GM13976 (cell line): ENCODE results near the gene KCNJ11.

ENCODE experiments used
- DNase-seq: peaks from one replicate; pipeline ENCODE4 v3.0.0; 2012; ENCODE audit warnings: low spot score
- in situ Hi-C: fragments of 300-500 bp; cut with MboI; formaldehyde crosslinking; loops from one replicate; pipeline ENCODE4 v1.12.0; 2022; ENCODE audit warnings: low sequenced_read_pairs, mixed read lengths, inconsistent platforms; ENCODE audit not compliant: unreplicated experiment
- TF ChIP-seq, protein P1 (sequence below): IDR thresholded peaks from 2 replicates; pipeline ENCODE4 v1.5.1; 2012; ENCODE audit warnings: borderline replicate concordance, mild to moderate bottlenecking; ENCODE audit not compliant: insufficient read depth; ENCODE audit errors: extremely low read depth, missing control alignments, control extremely low read depth

KCNJ11 gene

DNA sequence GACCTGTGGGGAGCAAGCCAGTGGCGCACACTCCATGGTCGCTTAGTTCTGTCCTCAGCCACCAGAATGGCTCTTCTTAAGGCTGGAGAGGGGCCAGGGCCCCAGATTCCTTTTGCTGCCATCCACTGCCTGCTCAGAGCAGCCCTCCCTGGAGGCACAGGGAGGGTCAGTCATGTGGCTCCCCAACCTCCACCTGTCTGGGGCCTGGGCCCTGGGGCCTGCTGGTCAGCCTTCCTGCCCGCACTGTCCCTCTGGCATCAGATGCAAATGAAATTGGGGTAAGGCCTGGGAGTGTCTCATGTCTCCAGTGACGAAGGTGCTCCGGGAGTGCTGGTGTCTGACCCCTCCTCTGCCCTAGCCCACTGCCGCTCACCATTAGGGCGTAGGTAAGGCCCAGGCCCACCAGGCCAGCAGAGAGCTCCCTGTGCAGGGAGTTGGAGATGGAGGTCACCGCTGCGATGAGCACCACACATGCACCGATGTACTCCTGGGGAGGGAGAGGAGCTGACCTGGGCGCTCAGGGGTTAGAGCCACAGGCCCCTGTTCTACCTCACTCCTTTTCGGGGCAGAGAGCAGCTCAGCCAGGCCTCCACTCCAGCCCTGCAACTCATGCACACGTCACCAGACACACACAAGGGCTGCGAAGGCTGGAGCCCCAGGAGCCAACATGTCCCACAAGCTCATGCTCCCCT lies 9.0 kb upstream of the KCNJ11 start:
- peak; percentile 12 for DNase-seq
- TF ChIP-seq, protein P1, sequence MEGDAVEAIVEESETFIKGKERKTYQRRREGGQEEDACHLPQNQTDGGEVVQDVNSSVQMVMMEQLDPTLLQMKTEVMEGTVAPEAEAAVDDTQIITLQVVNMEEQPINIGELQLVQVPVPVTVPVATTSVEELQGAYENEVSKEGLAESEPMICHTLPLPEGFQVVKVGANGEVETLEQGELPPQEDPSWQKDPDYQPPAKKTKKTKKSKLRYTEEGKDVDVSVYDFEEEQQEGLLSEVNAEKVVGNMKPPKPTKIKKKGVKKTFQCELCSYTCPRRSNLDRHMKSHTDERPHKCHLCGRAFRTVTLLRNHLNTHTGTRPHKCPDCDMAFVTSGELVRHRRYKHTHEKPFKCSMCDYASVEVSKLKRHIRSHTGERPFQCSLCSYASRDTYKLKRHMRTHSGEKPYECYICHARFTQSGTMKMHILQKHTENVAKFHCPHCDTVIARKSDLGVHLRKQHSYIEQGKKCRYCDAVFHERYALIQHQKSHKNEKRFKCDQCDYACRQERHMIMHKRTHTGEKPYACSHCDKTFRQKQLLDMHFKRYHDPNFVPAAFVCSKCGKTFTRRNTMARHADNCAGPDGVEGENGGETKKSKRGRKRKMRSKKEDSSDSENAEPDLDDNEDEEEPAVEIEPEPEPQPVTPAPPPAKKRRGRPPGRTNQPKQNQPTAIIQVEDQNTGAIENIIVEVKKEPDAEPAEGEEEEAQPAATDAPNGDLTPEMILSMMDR: no peak
- in situ Hi-C loops: no loop called here

DNA sequence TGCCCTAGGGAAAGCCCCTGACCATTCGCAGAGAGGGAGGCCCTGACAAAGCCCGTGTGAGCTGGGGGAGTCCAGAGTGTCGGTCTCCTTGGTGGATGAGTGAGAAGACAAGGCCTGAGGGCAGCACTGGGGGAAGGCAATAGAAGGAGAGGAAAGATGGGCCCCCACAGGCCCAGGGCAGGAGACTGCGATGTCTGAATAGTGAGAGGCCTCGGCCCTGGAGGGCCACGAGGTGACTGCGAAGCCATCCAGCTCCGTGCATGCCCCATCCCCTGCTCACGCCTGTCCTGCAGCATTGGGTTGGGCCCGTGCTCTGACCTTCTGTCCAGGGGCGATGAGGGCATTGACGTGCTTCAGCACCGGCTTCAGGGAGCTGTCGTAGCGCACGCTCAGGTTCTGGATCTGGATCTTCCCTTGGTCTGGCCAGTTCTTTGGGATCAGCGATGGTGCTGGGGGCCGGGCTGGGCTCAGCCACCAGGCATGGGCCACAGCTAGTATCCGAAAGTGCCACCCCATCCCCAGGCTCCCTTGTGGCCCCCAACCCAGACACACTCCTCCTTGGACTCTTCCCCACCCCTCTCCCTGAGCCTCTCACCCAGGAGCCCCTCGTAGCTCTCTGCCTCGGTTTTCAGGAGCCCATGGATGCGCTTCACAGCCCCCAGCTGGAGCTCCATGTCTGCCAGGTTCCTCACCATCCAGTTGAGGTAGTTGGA lies 8.3 kb upstream of the KCNJ11 start:
- TF ChIP-seq, protein P1: no peak
- in situ Hi-C loops: no loop called here
- peak; percentile 20 for DNase-seq

DNA sequence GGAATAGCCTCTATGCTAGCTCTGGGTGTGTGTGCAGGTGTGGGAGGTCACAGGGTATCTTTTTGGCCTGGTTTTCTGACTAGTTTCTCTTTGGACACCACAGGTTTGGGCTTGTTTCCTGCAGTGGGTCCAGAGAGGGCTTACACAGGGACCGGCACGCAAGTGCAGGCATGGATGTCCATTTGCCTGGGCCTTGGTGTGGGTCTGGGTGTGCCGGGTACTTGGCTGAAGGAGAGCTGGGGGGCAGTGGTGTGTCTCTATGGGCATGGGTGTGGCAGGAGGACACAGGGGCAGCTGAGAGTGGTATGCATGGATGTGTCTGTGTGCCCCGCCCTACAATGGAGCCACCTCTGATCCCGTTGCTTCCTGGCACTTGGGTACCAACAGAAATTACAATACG lies 7.5 kb upstream of the KCNJ11 start:
- TF ChIP-seq, protein P1: no peak
- in situ Hi-C loops: no loop called here
- DNase-seq: peak; percentile 28

DNA sequence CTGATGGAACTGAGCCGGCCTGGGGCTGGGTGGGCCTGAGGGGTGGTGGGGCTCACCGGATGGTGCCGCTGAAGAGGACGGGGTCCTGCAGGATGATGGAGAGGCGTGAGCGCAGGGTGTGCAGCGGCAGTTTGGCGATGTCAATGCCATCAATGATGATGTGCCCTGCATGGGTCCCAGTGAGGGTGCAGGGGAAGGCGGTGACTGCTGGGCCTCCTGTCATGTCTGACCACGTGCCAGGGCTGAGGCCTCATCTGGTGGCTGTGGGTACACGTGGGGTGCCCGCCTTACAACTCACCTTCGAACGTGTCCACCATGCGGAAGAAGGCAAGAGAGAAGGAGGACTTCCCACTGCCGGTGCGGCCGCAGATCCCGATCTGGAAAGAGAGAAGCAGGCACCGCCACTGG lies 7.1 kb upstream of the KCNJ11 start:
- TF ChIP-seq, protein P1: no peak
- in situ Hi-C loops: no loop called here
- DNase-seq: no peak

DNA sequence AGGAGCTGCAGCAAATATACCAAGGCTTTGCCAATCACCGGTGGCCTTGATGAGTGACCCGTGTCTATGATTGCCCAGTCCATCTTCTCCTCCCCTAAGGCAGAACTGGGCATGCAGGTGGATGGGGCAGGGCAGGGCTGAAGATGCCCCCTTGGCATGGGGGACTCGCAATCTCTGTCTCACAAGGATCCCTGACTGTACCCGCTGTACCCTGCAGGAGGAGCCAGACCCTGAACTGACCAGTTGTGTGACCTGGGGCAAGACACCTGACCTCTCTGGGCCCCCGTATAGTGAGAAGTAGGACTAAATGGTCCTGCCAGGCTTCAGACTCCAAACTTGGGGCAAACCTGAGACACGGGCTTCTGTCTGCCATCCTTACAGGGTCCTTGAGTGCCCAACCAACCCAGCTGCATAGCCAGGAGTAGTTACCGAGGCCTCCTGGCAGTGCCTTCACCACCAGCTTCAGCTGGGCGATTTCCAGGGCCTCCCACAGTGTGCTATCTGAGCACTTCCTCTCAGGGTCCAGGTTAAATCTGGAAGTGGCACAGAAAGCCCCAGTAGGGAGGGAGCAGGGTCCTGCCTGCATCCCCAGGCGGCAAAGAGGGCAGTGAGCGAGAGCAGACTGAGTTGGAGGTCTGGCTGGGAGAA lies 6.4 kb upstream of the KCNJ11 start:
- TF ChIP-seq, protein P1: no peak
- peak; percentile 26 for DNase-seq
- in situ Hi-C loops: loop anchor here (5.0 kb wide), 1 partner anchor 107 kb away; no protein-coding TSS in a partner anchor

DNA sequence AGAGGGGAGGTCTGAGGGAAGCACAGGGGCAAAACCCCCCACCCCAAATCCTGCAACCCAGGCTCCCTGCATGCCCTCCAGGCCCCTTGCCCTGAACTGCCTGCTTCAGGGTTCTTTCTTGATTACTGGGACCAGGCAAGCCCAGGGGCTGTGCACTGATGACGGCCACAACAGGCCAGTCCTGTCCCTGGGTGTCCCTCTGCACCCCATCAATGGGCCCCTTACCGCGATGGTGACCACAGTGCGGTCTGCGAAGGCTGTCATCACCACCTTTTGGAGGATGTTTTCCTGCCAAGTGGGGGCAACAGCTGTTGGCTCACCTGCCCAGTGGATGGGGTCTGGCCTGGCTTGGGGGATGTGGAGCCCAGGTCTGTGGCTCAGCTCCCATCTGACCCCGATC lies 5.0 kb upstream of the KCNJ11 start:
- in situ Hi-C loops: loop anchor here (5.0 kb wide), 1 partner anchor 109 kb away; no protein-coding TSS in a partner anchor

More for the DNA sequence above, 5.0 kb upstream of the KCNJ11 start:
- peak; percentile 11 for DNase-seq
- TF ChIP-seq, protein P1: no peak
